GM18508 (cell line): Measurements from ENCODE around the gene CDK2AP2.
"Not testable (repeated sequence)": the region's sequence is repeated elsewhere in the genome, so short reads cannot be mapped to it uniquely, and the experiment has no call there.

Experiments used
- ATAC-seq: cut with Tn5 transposase; IDR thresholded peaks from one replicate; pipeline ENCODE4 v1.9.1; 2021; ENCODE audit warnings: moderate number of reproducible peaks; ENCODE audit not compliant: insufficient read depth, unreplicated experiment

The CDK2AP2 gene

DNA sequence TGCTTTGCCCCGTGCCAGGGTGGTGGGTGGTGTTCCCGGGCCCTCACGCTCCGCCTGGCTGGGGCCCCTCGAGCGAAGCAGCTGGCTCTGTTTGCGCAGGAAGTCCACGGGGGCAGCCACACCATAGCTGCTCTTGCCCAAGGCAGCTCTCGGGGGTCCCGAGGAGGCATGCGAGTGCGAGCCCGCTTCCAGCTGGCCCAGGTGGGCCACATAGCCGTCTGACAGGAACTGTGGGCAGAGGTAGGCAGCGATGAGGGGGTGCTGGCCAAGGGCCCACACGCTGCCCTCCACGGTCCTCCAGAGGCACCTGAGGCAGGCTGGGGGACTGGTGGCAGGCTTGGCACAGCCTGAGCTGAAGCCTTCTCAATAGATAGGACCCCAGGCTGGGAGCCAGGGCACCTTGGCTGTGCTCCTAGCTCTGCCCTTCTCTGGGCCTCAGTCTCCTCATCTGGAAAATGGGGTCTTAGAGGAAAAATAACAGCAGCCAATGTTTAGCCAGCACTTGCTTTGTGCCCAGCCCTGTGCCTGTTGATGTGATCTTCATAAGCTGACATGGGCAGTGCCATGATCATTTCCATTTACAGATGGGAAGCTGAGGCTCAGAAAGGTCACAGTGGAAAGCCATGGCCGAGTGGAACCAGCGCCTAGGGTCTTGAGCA lies 15.8 kb downstream of the CDK2AP2 start:
- ATAC-seq = no peak

DNA sequence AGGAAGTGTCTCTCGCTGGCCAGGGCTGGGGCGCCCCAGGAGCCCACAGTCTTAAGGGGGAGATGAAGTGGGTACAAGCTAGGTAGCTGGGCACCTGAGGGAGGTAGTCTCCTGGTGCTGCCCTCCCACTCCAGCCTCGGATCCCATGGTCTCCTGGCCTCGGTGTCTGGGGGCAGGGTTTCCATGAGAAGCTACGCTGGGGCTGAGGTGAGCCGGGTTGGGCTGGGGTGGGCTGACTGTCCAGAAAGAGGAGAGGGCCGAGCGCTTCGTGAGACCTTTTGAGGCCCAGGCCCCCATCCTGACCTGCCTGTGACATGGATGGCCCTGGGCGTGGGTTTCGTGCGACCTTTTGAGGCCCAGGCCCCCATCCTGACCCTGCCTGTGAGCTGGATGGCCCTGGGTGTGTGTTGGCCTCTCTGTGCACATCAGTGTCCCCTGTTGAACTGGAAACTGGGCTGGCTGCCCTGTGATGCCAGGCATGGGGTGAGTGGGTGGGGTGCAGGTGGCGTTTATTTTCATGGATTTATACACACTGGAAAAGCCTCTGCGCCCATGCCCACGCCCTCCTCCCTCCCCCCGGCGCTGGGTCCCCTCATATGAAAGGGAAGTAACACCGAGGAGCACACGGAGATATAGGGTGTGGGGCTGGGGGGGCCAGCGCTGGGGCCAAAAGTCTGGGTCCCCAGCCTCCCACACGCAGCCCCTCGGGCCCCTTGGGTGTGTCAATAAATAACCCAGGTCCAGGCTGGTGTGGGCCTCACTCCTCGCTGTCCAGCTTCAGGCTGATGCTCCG lies 16.5 kb downstream of the CDK2AP2 start:
- no peak for ATAC-seq

DNA sequence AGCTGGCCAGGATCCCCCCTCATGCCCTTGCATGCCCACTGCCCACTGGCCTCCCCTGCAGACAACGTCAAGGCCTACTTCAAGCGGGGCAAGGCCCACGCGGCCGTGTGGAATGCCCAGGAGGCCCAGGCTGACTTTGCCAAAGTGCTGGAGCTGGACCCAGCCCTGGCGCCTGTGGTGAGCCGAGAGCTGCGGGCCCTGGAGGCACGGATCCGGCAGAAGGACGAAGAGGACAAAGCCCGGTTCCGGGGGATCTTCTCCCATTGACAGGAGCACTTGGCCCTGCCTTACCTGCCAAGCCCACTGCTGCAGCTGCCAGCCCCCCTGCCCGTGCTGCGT lies 17.3 kb downstream of the CDK2AP2 start:
- ATAC-seq = no peak

DNA sequence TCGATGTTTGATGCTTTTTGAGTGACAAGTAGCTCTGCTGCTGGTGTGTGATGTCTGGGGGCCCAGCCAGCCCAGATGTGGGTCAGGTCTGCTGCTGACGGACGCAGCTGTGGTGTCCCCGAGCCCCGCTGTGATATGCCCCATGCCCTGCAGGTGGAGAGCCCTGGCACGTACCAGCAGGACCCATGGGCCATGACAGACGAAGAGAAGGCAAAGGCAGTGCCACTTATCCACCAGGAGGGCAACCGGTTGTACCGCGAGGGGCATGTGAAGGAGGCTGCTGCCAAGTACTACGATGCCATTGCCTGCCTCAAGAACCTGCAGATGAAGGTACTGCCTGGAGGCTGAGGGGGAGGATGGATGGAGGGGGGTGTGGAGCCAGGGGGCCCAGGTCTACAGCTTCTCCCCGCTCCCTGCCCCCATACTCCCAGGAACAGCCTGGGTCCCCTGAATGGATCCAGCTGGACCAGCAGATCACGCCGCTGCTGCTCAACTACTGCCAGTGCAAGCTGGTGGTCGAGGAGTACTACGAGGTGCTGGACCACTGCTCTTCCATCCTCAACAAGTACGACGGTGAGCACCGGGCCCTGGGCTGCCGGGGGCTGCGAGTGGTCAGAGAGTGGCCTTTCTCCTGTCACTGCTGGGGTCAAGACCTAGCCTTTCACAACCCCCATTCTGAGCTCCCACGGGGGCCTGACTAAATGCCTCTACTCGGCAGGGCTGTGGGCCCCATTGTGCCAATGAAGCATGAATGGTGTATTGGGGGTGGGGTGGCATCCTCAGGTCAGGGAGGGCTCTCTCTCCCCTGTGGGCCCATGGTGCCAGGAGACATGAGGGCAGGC lies 17.9 kb downstream of the CDK2AP2 start:
- no peak for ATAC-seq

DNA sequence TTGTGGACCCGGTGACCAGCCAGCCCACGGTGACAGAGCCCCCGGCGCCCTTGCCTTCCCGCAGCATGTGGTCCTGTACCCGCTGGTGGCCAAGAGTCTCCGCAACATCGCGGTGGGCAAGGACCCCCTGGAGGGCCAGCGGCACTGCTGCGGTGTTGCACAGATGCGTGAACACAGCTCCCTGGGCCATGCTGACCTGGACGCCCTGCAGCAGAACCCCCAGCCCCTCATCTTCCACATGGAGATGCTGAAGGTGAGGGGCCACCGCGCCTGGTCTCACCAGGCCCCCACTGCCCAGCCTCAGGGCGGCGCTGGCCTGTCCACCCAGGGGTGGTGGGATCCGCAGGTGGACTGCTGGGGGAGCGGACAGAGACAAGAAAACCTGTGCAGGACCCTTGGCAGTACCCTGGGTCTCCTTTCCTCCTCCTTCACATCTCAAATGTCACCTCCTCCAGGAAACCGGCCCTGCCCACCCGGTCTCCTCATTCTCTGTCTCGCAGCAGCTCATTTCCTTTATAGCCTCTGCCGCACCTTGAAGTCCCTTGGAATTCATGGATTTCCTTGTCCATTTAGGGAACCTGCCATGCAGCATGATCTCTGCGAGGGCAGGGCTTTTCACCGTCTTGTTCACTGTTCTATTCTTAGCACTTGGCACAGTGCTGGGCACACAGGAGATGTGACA lies 18.6 kb downstream of the CDK2AP2 start:
- no peak for ATAC-seq

DNA sequence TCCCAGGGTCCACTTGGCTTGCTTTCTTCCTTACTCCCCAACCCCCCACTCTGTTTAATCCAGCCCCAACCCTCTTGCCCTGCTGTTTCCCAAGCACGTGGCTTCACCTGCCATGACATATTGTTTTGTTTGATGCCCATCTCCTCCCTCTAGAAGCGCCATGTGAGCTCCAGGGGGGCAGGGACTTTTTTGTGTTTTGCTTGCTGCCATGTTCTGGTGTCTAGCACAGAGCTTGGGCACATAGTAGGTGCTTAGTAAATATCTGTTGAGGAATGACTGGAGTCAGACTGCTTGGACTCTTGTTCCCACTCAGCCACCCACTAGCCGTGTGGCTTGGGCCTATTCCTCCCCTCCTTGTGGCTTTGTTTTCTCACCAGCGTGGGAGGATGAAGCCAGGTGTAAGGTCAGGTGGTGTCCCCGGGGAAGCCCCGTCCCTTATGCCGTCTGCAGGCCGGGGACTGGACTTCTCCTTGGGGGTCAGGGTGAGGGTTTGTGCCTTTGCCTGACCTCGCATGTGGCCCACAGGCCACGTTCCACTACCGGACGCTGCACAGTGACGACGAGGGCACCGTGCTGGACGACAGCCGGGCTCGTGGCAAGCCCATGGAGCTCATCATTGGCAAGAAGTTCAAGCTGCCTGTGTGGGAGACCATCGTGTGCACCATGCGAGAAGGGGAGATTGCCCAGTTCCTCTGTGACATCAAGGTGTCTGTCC lies 21.3 kb downstream of the CDK2AP2 start:
- no peak for ATAC-seq

DNA sequence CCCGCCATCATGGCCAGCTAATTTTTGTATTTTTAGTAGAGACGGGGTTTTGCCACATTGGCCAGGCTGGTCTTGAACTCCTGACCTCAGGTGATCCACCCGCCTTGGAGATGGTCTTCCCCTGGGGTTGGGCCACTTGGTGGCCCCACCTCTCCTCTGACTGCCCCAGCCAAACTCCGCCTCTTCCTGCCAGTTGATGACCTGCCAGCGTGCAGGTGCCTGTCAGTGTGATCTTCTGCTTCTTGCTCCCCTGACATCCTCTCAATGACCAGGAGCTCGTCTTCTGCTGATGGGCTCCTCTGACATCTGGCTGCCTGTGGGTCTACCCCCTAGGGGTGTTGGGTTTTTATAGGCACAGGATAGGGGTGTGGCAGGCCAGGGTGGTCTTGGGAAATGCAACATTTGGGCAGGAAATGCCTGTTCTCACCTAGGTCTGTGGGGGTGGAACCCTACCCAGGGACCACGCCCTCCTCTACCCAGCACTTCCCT lies 22.0 kb downstream of the CDK2AP2 start:
- ATAC-seq = not testable (repeated sequence)

DNA sequence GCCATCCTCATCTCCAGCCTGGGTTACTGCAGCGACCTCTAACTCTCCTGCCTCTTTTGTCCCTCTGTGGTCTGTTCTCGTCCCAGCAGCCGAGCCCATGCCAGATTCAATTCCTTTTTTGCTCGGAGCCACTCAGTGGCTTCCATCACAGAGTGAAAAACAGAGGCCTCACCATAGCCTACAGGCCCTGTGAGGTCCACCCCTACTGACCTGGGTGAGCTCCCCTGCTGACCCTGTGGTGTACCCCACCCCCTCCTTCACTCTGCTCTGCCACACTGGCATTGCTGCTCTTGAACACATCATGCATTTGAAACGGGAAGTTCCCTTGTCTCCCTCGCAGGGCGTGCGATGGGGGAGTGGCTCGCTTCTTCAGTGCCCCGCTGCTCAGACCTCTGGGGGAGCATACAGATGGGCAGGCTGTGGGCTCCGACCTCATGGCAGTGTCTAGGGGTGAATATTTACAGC lies 23.1 kb downstream of the CDK2AP2 start:
- ATAC-seq = no peak

DNA sequence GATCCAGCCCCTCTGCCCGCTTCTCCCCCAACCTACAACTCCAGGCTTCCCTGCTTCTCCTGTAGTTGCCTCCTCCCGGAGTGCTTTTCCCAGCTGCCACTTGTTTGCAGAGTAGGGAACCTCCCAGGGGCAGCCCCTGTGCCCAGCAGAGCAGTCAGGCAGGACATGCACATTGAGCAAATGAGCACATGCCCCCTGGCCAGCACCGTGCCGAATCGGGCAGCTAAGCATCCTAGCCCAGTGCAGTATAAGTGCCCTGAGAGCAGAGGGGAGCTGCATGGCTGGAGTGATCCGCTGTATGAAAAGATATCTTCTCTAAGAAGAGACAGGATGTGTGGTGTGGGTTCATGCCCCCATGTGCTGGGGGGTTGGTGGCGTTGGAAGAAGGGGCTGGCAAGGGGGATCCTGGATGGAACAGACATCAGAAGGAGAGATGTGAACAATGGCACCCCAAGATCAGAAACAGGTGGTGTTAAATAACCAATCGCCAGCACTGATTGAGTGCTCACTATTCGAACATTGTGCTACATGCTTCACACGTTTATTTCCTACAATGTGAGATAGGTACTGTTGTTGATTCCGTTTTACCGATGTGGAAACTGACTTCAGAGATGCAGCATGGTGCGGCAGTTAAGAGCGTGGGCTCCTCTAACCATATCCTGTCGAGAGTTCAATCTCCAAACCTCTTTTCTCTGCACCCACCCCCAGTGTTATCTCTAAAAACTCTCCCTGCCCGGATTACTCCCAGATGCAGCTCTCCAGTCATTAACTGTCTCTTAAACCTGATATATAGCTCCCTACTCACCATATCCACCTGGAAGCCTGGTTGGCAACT lies 23.9 kb downstream of the CDK2AP2 start:
- ATAC-seq = no peak

DNA sequence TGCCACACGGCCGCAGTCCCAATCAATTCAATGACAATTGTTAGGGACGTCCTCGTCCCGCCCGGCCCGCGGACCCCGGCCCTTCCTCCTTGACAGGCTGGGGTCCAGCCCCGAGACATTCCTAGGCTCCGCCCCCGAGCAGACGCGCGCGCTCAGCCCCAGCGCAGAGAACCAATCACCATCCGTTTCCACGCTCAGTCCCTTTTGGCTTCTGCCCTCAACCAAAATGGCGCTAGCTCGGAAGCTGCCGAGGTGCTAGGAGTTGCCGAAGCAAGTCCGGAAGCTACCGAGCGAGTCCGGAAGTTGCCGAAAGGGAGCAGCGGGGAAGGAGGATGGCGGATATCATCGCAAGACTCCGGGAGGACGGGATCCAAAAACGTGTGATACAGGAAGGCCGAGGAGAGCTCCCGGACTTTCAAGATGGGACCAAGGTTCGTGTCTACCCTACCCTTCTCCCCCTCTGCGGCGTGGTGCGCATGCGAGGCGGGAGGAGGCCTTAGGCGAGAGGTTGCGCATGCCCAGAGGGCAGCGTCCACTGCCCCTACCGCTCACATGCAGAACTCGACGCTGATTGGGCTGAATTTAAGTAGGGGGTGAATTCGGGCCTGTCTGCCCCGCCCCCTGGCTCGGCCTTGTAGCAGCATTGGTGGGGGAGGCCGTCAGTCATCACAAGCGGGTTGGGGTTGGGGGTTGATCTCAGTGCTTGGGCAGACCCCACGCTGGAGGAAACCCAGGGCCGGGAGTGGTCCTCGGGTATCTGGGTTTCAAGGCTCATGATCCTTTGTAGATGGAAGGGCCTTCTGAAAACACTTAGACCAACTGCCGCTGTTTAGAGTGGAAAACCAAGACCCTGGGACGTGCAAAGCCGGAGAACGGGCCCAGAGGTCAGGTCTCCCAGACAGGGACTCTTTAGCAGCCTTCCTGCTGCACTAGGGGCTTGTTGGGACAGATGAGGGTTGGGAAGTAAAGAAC lies 24.8 kb downstream of the CDK2AP2 start, which contains the start of gene AIP:
Gene AIP, plus strand, starts transcription at position 200 of the 972 bp plus-strand sequence. Its CDS starts 133 bp downstream, at position 333.
- peak; percentile 44 for ATAC-seq

DNA sequence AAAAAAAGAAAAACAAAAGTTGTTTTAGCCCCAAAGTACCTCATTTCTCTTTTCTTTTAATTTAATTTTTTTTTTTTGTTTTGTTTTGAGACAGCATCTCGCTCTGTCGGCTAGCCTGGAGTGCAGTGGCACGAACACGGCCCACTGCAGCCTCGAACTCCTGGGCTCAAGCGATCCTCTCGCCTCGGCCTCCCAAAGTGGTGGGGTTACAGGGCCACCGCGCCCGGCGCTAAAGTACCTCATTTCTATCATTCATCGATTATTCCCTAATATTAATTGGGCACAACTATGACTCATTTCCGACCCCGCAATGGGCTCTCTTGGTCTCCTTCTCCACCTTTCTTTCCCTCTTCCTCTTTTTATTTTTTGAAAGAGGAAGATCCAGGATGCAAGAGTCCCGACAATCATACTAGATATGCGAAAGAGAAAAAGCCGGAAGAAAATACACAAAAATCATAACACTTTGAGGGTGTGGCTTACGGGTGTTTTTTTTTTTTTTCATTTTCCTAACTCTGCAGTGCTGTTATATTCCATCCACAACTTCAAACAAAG lies 25.6 kb downstream of the CDK2AP2 start:
- ATAC-seq = peak; percentile 1

DNA sequence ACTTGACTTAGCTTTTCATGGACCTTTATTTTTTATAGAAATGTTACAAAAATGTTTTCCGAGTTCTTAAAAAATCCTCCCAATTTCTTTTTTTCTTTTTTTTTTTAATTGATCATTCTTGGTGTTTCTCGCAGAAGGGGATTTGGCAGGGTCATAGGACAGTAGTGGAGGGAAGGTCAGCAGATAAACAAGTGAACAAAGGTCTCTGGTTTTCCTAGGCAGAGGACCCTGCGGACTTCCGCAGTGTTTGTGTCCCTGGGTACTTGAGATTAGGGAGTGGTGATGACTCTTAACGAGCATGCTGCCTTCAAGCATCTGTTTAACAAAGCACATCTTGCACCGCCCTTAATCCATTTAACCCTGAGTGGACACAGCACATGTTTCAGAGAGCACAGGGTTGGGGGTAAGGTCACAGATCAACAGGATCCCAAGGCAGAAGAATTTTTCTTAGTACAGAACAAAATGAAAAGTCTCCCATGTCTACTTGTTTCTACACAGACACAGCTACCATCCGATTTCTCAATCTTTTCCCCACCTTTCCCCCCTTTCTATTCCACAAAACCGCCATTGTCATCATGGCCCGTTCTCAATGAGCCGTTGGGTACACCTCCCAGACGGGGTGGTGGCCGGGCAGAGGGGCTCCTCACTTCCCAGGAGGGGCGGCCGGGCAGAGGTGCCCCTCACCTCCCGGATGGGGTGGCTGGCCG lies 30.5 kb downstream of the CDK2AP2 start:
- not testable (repeated sequence) for ATAC-seq

DNA sequence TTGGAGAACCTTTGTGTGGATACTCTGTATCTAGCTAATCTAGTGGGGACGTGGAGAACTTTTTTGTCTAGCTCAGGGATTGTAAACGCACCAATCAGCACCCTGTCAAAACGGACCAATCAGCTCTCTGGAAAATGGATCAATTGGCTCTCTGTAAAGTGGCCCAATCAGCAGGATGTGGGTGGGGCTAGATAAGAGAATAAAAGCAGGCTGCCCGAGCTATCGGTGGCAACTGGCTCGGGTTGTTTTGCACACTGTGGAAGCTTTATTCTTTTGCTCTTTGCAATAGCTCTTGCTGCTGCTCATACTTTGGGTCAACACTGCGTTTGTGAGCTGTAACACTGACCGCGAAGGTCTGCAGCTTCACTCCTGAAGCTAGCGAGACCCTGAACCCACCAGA lies 31.3 kb downstream of the CDK2AP2 start:
- not testable (repeated sequence) for ATAC-seq

DNA sequence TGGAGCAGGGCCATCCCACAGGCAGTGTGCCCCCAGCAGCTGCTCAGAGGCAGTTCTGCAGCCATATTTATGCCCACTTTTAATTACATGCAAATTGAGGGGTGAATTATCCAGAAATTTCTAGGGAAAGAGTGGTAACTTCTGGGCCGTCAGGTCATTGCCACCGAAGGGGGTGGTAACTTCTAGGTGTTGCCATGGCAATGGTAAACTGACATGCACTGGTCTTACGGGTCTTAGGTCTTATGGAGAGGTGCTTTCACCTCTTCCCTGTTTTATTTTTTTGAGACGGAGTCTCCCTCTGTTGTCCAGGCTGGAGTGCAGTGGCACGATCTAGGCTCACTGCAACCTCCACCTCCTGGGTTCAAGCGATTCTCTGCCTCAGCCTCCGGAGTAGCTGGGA lies 35.1 kb downstream of the CDK2AP2 start:
- no peak for ATAC-seq

DNA sequence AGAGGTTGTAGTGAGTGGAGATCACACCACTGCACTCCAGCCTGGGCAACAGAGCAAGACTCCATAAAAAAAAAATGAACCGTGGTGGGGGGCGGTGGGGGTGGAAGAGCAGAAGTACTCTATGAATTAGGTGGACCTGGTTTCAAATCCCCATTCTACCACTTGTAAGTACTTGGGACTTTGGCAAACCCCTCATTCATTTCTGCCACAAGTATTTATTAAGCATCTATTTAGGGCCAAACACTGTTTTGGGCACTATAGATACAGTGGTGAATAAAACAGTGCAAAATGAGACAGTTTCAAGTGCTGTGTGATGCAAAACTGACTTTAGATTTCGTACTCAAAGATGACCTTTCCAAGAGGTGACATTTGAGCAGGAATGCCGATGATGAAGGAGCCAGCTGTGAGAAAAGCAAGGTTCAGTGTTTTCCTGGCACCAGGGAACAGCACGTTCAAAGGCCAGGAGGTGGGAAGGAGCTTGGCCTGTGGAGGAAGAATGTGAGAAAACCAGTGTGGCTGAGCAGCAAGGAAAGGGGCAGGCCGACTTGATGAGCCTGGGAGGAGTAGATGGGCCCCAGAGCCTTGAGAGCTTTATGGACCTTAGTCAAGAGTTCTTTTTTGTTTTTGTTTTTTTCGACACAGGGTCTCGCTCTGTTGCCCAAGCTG lies 37.5 kb downstream of the CDK2AP2 start:
- ATAC-seq = no peak

DNA sequence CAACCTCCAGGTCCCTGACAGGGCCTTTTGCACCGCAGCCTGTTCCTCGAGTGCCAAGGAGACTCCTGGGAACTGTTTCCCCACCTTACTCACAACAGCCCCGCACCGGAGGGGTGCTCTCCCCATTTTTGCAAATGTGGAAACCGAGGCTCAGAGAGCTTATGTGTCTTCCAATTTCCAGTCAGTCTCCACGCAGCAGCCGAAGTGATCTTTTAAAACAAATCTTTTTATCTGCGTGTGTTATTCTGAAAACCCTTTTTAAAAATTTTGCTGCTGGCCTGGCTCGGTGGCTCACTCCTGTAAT lies 38.5 kb downstream of the CDK2AP2 start:
- ATAC-seq = no peak
